Activated CD4-positive, alpha-beta T cell treated with anti-CD3 and anti-CD28 coated beads for 1 hour (primary cell): ENCODE measurements around the gene POLG2.

ENCODE experiments used
- DNase-seq: peaks from one replicate; pipeline ENCODE4 v3.0.0-alpha.2; 2020

The POLG2 gene

DNA sequence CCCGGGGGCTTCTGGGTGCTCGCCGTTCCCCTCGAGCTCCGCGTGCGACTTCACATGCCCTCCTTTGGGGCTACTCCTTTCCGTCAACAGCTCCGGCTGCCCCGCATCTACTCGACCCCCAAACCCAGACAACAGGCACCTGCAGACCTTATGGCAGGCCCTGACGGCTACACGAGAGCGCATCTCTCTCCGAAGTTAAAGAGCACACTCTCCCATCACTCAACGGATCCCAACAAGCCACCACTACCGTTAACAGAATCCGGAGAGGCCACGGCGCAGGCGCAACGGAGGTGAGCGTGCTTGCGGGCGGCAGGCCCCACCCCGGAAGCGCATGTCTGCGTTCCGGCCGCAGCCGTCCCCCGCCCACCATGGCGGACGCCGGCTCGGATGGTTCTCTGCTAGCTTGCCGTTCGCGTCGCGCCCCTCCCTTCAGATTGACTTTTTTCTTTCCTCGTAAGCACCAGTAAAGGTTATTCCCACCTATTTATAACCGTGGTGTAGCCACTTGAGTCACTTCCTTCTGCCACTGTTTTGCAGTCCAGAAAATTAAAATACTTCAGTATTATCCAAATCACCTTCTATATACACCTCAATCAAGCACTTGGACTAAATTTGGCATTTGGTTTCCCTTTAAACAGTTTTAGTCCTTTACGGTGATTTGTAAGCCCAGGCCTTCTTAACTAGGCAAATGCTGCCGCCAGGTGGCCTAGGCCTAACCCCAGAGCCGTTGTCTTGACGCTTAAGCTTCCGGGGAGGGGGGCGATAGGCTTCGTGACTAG is at the start of gene POLG2:
TSS of gene POLG2 (minus strand) at position 269 of the 779 bp plus-strand sequence. CDS start at position 183, 86 bp downstream.
- DNase-seq = peak; percentile 94

DNA sequence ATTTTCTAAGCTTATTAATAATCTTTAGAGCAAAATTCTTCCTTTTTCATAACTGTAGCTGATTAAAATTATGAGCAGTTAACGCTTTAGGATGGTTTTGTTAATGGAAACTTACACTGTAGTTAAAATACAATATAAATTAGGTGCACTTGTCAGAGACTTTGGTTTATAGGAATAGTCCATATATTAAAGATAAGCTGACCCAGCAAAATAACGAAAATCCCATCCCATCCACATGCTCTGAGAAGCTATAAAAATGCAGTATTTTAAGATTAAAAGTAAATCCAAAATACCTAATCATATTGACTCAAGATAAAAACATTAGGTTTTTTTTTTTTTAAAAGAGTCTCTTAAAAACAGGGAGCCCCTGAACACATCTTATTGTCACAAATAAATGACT is 47.9 kb upstream of the POLG2 start:
- no peak for DNase-seq

DNA sequence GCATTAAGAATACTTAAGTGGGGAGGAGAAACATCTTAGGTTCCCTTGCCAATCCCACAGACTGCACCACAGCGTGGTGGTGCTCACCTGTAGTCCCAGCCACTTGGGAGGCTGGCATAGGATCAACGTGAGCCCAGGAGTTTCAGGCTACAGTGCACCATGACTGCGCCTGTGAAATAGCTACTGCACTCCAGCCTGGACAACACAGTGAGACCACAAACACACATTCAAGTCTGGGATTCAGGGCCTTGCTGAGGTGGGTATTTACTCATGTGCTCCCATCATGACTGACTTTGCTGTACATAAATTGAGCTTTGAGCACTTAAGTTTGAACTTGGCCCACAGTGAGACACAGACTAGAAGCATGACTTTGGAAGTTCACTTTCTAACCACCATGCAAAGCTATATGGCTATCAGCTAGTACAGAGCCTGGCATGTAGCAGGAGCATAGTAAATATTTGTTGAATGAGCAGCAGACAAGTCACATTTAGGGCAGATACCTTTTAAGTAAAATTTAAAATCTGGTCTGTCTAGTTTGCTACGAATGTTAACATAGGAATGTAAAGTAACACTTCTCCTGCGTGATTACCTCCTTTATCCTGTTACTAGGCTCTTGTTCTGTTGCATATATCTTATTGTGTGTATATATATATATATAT is 43.4 kb upstream of the POLG2 start:
- DNase-seq = no peak

DNA sequence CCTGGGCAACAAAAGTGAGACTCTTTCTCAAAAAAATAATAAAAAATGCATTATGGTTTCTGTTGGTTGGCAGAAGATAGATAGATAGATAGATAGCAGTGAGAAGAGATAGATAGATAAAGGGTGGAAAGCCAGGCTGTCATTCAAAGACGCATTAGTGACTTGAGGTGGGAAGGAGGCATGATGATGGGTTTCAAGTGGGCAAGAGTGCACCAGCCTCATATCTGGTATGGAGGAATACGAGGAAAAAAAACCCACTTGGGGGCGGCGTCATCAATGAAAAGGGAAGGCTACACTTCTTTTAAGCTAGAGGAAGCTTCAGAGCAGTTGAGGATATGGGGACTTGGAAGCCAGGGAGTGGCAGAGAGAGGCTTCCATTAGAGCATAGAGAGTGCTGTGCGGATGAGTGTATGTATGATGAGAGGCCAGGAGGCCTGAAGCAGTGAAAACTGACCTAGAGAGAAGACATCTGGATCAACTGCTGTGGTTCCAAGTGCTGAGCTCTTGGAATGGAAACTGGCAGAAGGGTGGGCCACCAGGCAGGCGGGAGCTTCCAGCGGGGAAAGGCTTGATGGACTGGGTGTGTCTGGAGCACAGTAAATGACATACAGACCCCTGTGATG is 41.8 kb upstream of the POLG2 start:
- DNase-seq = no peak

DNA sequence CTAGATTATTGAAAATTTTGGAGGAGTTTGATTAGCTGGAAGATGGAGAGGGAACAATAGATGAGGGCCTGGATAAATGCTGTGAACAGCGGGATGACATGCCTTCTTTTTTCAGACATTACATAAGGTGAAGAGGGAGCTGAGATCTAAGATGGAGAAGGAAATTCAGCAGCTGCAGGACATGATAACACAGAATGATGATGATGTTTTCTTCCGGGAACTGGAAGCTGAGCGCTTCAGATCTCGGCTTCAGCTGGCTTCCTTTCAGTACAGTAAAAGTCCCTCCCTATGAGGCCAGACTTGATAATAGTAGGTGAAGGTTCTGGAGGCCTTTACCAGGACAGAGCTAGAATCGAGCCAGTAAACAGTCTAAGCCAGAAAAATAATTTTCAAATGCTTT is 40.6 kb upstream of the POLG2 start:
- no peak for DNase-seq

DNA sequence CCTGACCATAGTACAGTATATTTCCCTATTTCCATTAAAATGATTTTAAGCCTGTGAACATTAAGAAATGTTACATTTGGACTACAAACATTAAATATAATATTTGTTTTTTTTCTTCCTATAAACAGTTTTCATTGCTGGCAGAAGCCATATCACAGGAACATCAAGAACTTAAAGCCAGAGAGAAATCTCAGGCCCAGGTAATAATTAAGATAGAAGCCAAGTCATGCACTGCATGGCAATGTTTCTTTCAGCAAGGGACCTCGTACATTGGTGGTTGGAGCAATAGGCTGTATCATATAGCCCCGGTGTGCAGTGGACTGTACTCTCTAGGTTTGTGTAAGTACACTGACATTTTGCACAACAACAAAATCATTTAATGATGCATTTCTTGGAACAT is 40.1 kb upstream of the POLG2 start:
- no peak for DNase-seq

DNA sequence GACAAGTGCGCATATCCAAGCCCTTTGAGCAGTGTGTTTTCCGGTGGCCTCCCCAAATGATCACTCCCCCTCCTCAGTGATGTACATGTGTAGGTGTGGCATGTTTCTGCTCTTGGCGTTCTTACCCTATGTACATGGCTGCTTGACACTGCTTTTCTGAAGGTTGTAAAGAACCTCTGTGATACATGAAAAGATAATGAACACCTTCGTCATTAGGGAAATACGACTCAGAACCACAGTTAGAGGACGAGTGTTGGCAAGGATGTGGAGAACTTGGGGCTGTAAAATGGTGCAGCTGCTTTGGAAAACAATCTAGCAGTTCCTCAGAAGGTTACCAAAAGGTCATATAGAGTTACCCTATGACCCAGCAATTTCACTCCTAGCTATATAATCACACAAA is 38.5 kb upstream of the POLG2 start:
- no peak for DNase-seq

DNA sequence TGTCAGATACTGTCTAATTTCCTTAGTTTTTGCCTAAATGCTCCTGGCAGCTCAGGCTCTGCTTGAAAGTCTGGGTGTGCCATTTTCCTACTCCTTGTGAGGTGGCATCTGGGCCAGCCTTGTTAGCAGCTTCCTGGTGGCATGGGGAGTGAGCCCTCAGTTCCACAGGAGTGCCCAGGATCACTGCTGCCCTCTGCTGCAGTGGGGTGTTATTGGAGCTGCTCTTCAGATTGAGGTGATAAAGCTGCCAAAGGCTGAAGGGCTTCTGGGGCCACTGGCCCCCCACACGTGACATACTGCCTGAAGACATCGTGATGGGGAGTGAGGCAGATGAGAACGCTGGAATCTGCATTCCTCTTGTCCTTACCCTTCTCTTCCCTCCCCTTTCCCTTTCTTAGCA is 37.3 kb upstream of the POLG2 start:
- DNase-seq = no peak

DNA sequence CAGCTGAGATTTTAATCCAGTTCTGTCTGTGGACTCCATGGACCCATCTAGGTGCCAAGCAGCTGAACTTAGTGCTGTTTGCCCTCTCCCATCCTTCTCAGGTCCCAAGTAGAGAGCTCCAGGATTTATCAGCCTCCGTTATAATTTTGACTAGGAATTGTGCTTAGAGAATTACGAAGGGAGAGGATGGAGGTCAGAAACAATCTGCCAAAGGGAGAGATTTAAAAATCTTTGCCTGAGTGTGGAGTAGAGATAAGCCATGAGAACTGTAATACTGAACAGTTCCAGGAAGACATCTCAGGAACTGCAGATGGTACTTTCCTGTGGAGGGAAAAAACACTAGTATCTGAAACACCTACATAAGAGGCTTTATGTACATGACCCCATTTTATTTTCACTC is 36.9 kb upstream of the POLG2 start:
- DNase-seq = no peak

DNA sequence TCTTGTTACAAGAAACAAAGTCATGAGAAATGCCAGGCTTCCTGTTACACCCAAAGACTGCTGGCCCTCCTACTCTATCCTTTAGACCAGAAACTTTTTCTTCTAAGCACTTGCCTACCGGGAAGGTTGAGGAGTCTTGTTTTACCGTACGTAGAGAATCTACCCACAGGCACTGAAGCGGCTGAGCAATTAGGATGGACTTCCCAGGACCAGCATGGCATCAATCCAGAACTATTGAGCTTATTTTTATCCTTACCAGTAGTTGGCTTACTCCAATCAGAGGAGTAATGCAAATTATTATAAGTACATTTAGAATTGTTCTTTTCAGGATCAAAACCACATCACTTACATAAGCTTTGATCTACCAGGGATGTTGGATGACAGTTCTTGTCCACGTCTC is 35.6 kb upstream of the POLG2 start:
- DNase-seq = no peak

DNA sequence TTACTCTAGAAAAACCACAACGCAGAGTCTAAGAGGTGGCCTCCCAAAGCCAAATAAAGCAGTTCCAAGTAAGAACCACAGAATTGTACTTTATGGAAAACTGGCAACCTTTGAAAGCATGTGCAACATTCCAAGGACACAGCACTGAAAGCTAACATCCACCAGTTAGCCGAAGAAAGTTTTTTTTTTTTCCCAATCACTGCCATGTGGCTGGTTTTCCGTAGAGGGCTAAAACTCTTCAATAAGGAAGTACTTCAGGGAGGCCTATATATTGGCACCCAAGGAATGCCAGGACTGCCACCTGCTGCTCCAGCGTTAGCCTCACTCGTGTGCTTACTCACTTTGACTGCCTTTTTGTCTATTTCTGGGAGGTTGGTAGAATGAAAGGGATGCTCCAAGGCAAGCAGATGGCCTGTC is 35.1 kb upstream of the POLG2 start:
- DNase-seq = no peak

DNA sequence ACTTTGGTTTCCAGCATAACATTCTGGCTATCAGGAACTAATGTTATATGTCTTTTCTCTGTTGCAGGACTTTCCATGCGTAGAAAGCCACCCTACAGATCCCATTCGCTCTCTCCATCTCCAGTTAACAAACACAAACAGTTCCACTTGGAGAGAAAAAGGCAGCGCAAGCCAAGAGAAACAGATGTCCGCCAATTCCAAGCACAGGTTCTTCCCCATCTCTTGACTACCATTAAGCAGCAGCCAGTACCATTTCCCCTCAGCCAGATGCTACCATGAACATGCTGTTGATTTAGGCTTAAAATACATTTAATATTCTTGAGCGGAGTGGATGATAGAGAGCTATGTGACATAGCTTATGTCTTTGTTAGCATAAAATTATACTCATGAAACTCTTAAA is 32.4 kb upstream of the POLG2 start:
- DNase-seq = no peak

DNA sequence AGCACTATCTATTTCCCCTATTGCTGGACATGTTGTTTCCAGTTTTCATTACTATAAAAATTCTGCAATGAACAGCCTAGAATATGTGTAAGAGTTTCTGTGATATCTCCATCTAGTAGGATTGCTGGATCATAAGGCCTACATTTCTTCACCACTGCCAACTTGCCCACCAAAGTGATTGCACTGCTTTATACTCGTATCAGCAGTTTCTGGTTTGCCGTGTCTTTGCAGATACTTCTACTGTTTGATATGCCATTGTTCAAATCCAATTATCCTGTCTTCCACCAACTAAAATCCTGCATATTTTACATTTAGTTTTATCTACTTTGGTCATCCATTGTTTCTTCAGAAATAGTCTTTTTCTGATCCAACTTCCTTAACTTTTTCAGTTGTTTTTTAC is 31.1 kb upstream of the POLG2 start:
- no peak for DNase-seq

DNA sequence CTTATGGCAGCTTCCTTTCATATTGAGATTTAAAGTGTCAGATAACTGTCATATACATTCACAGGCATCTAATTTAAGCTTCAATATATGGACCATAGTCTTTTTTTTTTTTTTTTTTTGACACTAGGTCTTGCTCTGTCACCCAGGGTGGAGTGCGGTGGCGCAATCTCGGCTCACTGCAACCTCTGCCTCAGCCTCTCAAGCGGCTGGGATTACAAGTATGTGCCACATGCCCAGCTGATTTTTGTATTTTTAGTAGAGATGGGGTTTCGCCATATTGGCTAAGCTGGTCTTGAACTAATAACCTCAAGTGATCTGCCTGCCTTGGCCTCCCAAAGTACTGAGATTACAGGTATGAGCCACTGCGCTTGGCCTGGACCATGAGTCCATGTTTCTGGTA is 23.5 kb upstream of the POLG2 start:
- DNase-seq = no peak

DNA sequence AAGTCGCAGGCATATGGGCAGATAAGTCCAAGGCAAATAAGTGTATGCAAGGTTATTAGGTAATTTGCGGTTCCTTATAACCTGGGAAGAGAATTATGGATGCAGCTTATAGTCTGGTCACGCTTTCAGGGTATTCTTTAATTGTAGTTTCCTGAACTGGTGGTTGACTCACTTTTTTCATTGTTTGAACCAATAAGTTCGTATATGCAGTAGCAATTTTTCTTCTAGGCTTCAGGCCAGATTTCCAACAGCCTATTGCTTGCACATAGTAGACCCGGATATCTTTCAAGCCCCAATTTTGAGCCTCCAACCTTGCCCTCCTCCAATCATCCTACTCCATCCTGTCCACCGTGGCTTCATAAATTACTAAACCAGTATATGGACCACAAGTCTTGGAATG is 22.7 kb upstream of the POLG2 start:
- DNase-seq = no peak

DNA sequence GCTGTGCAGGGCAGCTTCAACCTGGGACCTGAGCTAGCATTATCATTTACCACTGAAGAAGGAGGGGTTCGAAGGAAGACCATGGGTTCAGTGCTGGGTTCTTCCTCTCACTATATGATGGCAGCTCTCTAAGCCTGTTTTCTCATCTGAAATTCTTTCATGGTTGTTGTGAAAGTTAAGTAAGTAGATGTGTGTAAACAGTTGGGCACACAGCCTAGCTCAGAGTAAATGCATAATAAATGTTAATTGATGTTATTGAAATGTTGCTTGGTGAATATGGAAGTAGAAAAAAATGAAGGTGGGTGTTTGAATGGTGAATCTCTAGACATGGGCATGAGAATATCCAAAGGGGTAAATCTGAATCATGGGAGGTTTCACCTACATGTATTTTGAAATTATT is 19.0 kb upstream of the POLG2 start:
- no peak for DNase-seq

DNA sequence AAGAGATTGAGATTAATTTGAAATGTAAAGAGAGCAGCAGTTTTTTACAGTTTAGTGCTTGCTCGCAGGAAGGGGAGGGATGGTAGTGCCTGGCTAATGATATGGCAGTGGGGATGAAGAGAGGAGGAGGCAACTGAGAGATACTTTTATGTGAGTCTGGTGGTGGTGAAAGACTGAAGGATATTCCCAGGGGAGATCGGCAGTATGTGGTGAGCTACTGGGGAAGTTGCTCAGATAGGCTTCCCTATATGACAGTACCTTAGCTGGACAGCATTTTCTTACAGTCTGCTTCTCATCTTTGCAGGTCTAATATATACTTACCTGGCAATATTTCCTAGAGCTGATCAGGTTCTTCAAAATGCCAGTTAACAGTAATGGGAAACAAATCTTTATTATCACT is 18.6 kb upstream of the POLG2 start:
- DNase-seq = no peak

DNA sequence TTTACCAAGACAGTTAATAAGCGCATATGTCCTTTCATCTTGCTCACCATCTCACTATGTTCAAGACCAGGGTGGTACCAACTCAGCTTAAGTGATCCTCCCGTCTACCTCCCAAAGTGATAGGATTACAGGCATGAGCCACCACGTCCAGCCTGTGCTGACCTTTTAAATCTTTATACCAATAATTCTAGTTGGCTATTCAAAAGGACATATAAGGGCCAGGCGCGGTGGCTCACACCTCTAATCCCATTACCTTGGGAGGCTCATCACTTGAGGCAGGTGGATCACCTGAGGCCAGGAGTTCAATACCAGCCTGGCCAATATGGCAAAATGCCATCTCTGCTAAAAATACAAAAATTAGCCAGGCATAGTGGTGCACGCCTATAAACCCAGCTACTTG is 12.3 kb upstream of the POLG2 start:
- DNase-seq = no peak

DNA sequence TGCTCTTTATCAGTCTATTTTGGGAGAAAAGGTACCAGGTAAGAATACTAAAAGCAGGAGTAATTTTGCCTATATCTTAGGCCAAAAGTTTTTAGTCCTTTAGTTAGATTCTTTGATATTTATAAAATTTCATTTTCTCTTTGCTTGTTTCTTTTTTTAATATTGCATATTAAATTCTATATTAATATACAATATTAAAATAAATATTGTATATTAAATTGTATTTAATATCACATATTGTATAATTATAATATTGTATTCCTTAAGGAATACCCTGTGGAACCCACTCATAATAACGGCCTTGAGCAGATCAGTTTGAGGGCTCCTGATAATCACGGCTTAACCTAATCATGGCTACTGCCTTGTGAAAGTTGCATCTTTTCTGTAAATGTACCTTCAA is 11.8 kb upstream of the POLG2 start:
- DNase-seq = no peak

DNA sequence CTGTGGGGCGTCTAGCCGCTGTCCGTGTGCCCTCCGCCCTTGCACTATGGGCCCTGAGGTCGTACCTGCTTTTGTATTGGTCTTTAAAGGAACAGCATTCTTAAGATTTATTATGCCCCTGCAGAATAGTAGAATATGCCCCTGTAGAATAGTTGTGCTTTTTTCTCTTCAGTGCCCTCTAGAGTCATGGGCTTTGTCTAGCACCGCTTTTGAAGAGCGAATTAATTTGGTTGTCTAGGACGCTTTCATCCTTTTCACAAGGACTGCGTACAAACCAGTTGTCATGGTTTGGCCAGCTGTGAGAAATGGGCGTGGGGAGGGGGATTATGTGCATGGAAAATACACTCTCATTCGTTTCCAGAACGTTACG is 10.5 kb upstream of the POLG2 start:
- DNase-seq = no peak

DNA sequence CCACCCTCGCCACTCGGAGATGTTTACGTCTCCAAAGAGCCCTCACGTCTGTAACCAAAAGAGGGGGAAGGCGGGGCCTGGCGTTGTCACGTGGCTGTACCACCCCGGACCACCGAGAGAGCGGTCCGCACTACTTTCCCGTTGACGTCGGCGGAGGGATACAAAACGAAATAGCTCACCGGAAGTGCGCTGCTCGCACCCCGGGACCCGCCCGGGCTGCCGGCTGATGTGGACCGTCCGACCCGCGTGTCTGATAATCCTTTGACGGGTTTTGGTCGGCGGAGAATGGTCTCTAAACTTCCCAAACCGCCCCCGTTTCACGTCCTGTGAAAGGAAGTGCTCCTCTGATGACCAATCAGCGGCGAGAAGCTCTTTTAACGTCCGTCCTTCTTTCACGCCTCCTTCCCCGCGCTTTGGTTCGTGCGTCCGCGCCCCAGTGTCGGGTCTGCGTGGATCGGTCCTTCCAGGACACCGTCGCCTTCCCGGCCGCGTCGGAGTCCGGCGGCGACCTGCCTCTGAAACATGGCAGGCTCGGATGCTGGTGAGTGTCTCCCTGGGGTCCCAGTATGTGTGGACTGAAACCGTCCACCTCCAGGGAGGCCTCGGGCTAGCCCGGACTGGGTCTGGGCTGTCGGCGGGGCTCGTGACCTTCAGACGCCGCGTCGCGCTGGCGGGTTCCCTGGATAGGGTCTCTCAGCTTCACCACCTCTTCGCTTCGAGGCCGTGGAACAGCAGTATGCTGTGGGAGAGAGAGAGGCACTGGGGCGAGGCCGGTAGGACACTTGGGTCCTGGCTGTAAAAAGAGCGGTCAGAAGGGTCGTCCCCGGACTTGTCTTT is 9.9 kb upstream of the POLG2 start, which contains the start of gene CEP95:
TSS of gene CEP95 (plus strand) at position 402 of the 837 bp plus-strand sequence. CDS start at position 523, 121 bp downstream.
- DNase-seq = peak; percentile 91

DNA sequence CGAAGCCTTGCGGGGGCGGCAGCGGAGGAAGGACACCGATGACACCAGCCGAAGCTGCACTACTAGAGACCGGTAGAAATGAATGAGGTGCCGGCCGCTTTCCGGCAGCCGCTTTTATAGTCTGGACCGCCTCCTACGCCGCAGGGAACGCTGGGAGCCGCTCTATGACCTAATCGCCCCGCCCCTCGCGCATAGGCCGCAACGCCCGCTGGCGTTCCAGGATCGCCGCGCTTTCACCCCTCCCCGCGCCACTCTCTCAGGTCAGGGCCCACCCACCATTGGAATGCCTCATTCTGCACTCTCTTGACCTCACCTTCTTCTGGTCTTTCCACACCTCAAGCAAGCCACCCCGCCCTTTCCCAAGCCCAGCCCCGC is 9.3 kb upstream of the POLG2 start, which contains the start of gene DDX5:
TSS of gene DDX5 (minus strand) at position 89 of the 375 bp plus-strand sequence. CDS start 170 bp downstream, outside the sequence.
- peak; percentile 97 for DNase-seq
